ENCODE results near the gene NAV2.

The NAV2 gene

GRCh38 chr11:19910931-19911330, 198.3 kb downstream of the NAV2 start:
- H3K4me3 ChIP-seq (ENCODE audit: low read depth, low read length): no peak overlapping the region
- no peak for TF ChIP-seq MYC (IDR thresholded peaks at IDR 0.05; ENCODE audit: low read depth, low read length)
- no peak for TF ChIP-seq POLR2A (IDR thresholded peaks at IDR 0.05; ENCODE audit: extremely low read depth, insufficient read length)
- no peak for TF ChIP-seq CTCF (IDR thresholded peaks at IDR 0.05; ENCODE audit: low read depth, low read length)
- TF ChIP-seq MAX (IDR thresholded peaks at IDR 0.05; ENCODE audit: low read depth, low read length): no peak
- no peak for DNase-seq (ENCODE audit: low read depth)

GRCh38 chr11:19912115-19912957, 199.7 kb downstream of the NAV2 start:
- TF ChIP-seq POLR2A (IDR thresholded peaks at IDR 0.05; ENCODE audit: extremely low read depth, insufficient read length): no peak
- no peak for TF ChIP-seq CTCF (IDR thresholded peaks at IDR 0.05; ENCODE audit: low read depth, low read length)
- TF ChIP-seq MAX (IDR thresholded peaks at IDR 0.05; ENCODE audit: low read depth, low read length): no peak
- no peak for TF ChIP-seq MYC (IDR thresholded peaks at IDR 0.05; ENCODE audit: low read depth, low read length)
- DNase-seq (ENCODE audit: low read depth): no peak
- H3K4me3 ChIP-seq (ENCODE audit: low read depth, low read length): no peak overlapping the region

GRCh38 chr11:19912958-19913892, 200.6 kb downstream of the NAV2 start:
- no peak for TF ChIP-seq CTCF (IDR thresholded peaks at IDR 0.05; ENCODE audit: low read depth, low read length)
- TF ChIP-seq MYC (IDR thresholded peaks at IDR 0.05; ENCODE audit: low read depth, low read length): no peak
- no peak for TF ChIP-seq MAX (IDR thresholded peaks at IDR 0.05; ENCODE audit: low read depth, low read length)
- TF ChIP-seq POLR2A (IDR thresholded peaks at IDR 0.05; ENCODE audit: extremely low read depth, insufficient read length): no peak
- H3K4me3 ChIP-seq (ENCODE audit: low read depth, low read length): no peak overlapping the region
- no peak for DNase-seq (ENCODE audit: low read depth)

GRCh38 chr11:19913893-19914249, 201.2 kb downstream of the NAV2 start:
- DNase-seq (ENCODE audit: low read depth): no peak
- no peak overlapping the region for H3K4me3 ChIP-seq (ENCODE audit: low read depth, low read length)
- TF ChIP-seq CTCF (IDR thresholded peaks at IDR 0.05; ENCODE audit: low read depth, low read length): no peak
- TF ChIP-seq MAX (IDR thresholded peaks at IDR 0.05; ENCODE audit: low read depth, low read length): no peak

GRCh38 chr11:19915808-19916207, 203.2 kb downstream of the NAV2 start:
- TF ChIP-seq POLR2A (IDR thresholded peaks at IDR 0.05; ENCODE audit: extremely low read depth, insufficient read length) (no peak), MAX (IDR thresholded peaks at IDR 0.05; ENCODE audit: low read depth, low read length) (no peak), CTCF (IDR thresholded peaks at IDR 0.05; ENCODE audit: low read depth, low read length) (no peak), MYC (IDR thresholded peaks at IDR 0.05; ENCODE audit: low read depth, low read length) (no peak)

More at GRCh38 chr11:19915808-19916207, 203.2 kb downstream of the NAV2 start:
- H3K4me3 ChIP-seq (ENCODE audit: low read depth, low read length): no peak overlapping the region
- DNase-seq (ENCODE audit: low read depth): no peak

Data from NB4 (cell line).